H1 (cell line): ENCODE measurements around the gene CSF3. TPM values are rescaled to one million over a fixed set of nuclear protein-coding genes. Genes with fewer than 3 reads are reported as not detected.

Source experiments
- CTCF ChIA-PET: fragments of 300-600 bp; sonication (Branson Sonifier 250); formaldehyde crosslinking; loops from one replicate; lab custom pipeline; 2021; ENCODE audit not compliant: partially characterized antibody; lab: Charles Lee
- POLR2A ChIA-PET: fragments of 300-600 bp; sonication (Branson Sonifier 250); formaldehyde crosslinking; loops from one replicate; lab custom pipeline; 2021; ENCODE audit warnings: inconsistent platforms; ENCODE audit not compliant: partially characterized antibody; lab: Charles Lee
- DNase-seq, 2 experiments: peaks; one replicate each; pipeline versions ENCODE4 v3.0.0 to v3.0.0-alpha.2; 2010 to 2022; ENCODE audit warnings: low spot score in 2 of 2, low read depth in 1 of 2, mixed read lengths in 1 of 2
- FAIRE-seq: peaks from 2 replicates; lab custom pipeline; 2011; peaks lifted over from hg19 to GRCh38; lab: Jason Lieb, UNC
- H2AFZ ChIP-seq: 2 replicates; pipeline ENCODE4 v1.8.1; 2012; ENCODE audit warnings: low read length, inconsistent platforms
- H2AK5ac ChIP-seq: 2 replicates; pipeline ENCODE4 v1.6.1; 2013; ENCODE audit warnings: low read depth, low read length
- H2BK120ac ChIP-seq: replicated peaks from 2 replicates; pipeline ENCODE3; 2013; ENCODE audit warnings: low read depth, low read length, inconsistent platforms
- H2BK12ac ChIP-seq: 2 replicates; pipeline ENCODE4 v1.6.1; 2013; ENCODE audit warnings: low read depth, low read length
- H2BK15ac ChIP-seq: 2 replicates; pipeline ENCODE4 v1.6.1; 2013; ENCODE audit warnings: low read length
- H2BK20ac ChIP-seq: 2 replicates; pipeline ENCODE4 v1.6.1; 2013; ENCODE audit warnings: low read length
- H2BK5ac ChIP-seq: 2 replicates; pipeline ENCODE4 v1.6.1; 2013; ENCODE audit warnings: low read depth, low read length
- H3K14ac ChIP-seq: 2 replicates; pipeline ENCODE4 v1.6.1; 2013; ENCODE audit warnings: inconsistent platforms; ENCODE audit not compliant: insufficient read length
- H3K18ac ChIP-seq: 2 replicates; pipeline ENCODE4 v1.6.1; 2013; ENCODE audit warnings: low read length; ENCODE audit errors: extremely low read depth
- H3K23ac ChIP-seq: 2 replicates; pipeline ENCODE4 v1.6.1; 2013; ENCODE audit warnings: inconsistent platforms; ENCODE audit not compliant: insufficient read length
- H3K23me2 ChIP-seq: 2 replicates; pipeline ENCODE4 v1.6.1; 2013; ENCODE audit warnings: low read depth, low read length
- H3K27ac ChIP-seq: 2 replicates; pipeline ENCODE4 v1.6.1; 2011; ENCODE audit warnings: low read depth, low read length, inconsistent platforms
- H3K27me3 ChIP-seq, 4 experiments: replicated peaks in 1 of 4; 1 replicate in 1 of 4; 2 replicates in 3 of 4; pipeline versions ENCODE4 v1.6.1 to v1.8.1; 2011 to 2013; ENCODE audit warnings: low read length in 3 of 4, mild to moderate bottlenecking in 3 of 4, inconsistent platforms in 2 of 4, mixed read lengths in 2 of 4, moderate library complexity in 1 of 4; ENCODE audit not compliant: control insufficient read depth in 3 of 4, insufficient read depth in 3 of 4; ENCODE audit errors: extremely low read depth in 1 of 4
- H3K36me3 ChIP-seq, 4 experiments: 2 replicates each; pipeline versions ENCODE4 v1.6.1 to v1.8.1; 2011 to 2013; ENCODE audit warnings: mild to moderate bottlenecking in 4 of 4, low read length in 3 of 4, moderate library complexity in 2 of 4, control low read depth in 1 of 4, inconsistent platforms in 1 of 4; ENCODE audit not compliant: insufficient read depth in 4 of 4, control insufficient read depth in 2 of 4
- H3K4ac ChIP-seq: replicated peaks from 2 replicates; pipeline ENCODE3; 2013; ENCODE audit warnings: low read length, low read depth, mixed read lengths, inconsistent platforms; ENCODE audit not compliant: insufficient read length
- H3K4me1 ChIP-seq, 4 experiments: replicated peaks in 1 of 4; 1 replicate in 1 of 4; 2 replicates in 3 of 4; pipeline versions ENCODE4 v1.6.1 to v1.8.1; 2011 to 2013; ENCODE audit warnings: low read length in 3 of 4, inconsistent platforms in 2 of 4, mixed read lengths in 1 of 4; ENCODE audit not compliant: insufficient read depth in 4 of 4, control insufficient read depth in 3 of 4
- H3K4me2 ChIP-seq, 2 experiments: 2 replicates each; pipeline versions ENCODE4 v1.6.1 to v1.8.1; 2011 to 2013; ENCODE audit warnings: low read depth in 2 of 2, low read length in 2 of 2, control low read depth in 1 of 2, inconsistent platforms in 1 of 2, mild to moderate bottlenecking in 1 of 2; ENCODE audit not compliant: insufficient read depth in 1 of 2
- H3K4me3 ChIP-seq, 4 experiments: fragments of 200-600, 300-600 bp in 1 of 4; sonication (generic), shearing (Covaris generic), sonication (Bioruptor Twin) in 1 of 4; 2 replicates each; pipeline versions ENCODE4 v1.5.1 to v1.8.1; 2011 to 2016; ENCODE audit warnings: low read length in 4 of 4, low read depth in 3 of 4, control low read depth in 2 of 4, inconsistent platforms in 2 of 4, mild to moderate bottlenecking in 2 of 4, mixed read lengths in 1 of 4, moderate library complexity in 1 of 4; ENCODE audit not compliant: insufficient read depth in 2 of 4; ENCODE audit errors: extremely low read depth in 1 of 4
- H3K56ac ChIP-seq: replicated peaks from 2 replicates; pipeline ENCODE3; 2013; ENCODE audit warnings: low read depth, mild to moderate bottlenecking, mixed read lengths, low read length, inconsistent platforms; ENCODE audit not compliant: insufficient read length
- H3K79me1 ChIP-seq: 2 replicates; pipeline ENCODE4 v1.6.1; 2013; ENCODE audit warnings: low read depth, low read length, control low read depth
- H3K79me2 ChIP-seq, 2 experiments: 2 replicates each; pipeline versions ENCODE4 v1.6.1 to v1.8.1; 2012 to 2013; ENCODE audit warnings: low read length in 2 of 2, mild to moderate bottlenecking in 2 of 2, inconsistent platforms in 1 of 2; ENCODE audit not compliant: insufficient read depth in 2 of 2, control insufficient read depth in 1 of 2
- H3K9ac ChIP-seq, 4 experiments: replicated peaks in 1 of 4; 1 replicate in 1 of 4; 2 replicates in 3 of 4; pipeline versions ENCODE4 v1.6.1 to v1.8.1; 2011 to 2013; ENCODE audit warnings: low read depth in 3 of 4, low read length in 3 of 4, control low read depth in 2 of 4, mild to moderate bottlenecking in 2 of 4, moderate library complexity in 2 of 4, inconsistent platforms in 1 of 4; ENCODE audit errors: extremely low read depth in 1 of 4
- H3K9me3 ChIP-seq, 2 experiments: 2 replicates each; pipeline versions ENCODE4 v1.6.1 to v1.8.1; 2012 to 2013; ENCODE audit warnings: mild to moderate bottlenecking in 2 of 2, moderate library complexity in 2 of 2, control low read depth in 1 of 2, inconsistent platforms in 1 of 2, low read depth in 1 of 2, low read length in 1 of 2, mixed read lengths in 1 of 2; ENCODE audit not compliant: insufficient read depth in 2 of 2
- H4K20me1 ChIP-seq, 2 experiments: replicated peaks in 1 of 2; 2 replicates each; pipeline versions ENCODE3 to v1.8.1; 2011 to 2013; ENCODE audit warnings: inconsistent platforms in 2 of 2, low read length in 2 of 2, mild to moderate bottlenecking in 1 of 2; ENCODE audit not compliant: insufficient read depth in 2 of 2, control insufficient read depth in 1 of 2
- H4K5ac ChIP-seq: 2 replicates; pipeline ENCODE4 v1.6.1; 2013; ENCODE audit warnings: low read length, low read depth, mixed read lengths, inconsistent platforms; ENCODE audit not compliant: insufficient read length
- H4K8ac ChIP-seq: 2 replicates; pipeline ENCODE4 v1.8.0; 2013; ENCODE audit warnings: mild to moderate bottlenecking, moderate library complexity, low read length, inconsistent platforms; ENCODE audit not compliant: insufficient read depth; ENCODE audit errors: extremely low read depth
- H4K91ac ChIP-seq: replicated peaks from 2 replicates; pipeline ENCODE3; 2013; ENCODE audit warnings: low read length, mixed read lengths, inconsistent platforms; ENCODE audit not compliant: insufficient read length
- BCL11A ChIP-seq, 2 experiments: IDR thresholded peaks; one replicate each; pipeline ENCODE4 v1.6.1; 2011; ENCODE audit warnings: low read depth in 2 of 2, low read length in 2 of 2, mild to moderate bottlenecking in 2 of 2
- EGR1 ChIP-seq: IDR thresholded peaks from 2 replicates; pipeline ENCODE4 v1.6.1; 2011; ENCODE audit warnings: low read depth, low read length, borderline replicate concordance
- MAFK ChIP-seq: IDR thresholded peaks from 2 replicates; pipeline ENCODE4 v1.6.1; 2012; ENCODE audit warnings: low read depth, mild to moderate bottlenecking, improper control_type of control experiment, low read length
- NANOG ChIP-seq: IDR thresholded peaks from 2 replicates; pipeline ENCODE4 v1.6.1; 2011; ENCODE audit warnings: low read length, low read depth, mild to moderate bottlenecking, inconsistent platforms; ENCODE audit not compliant: insufficient read depth, poor library complexity, severe bottlenecking
- NRF1 ChIP-seq: IDR thresholded peaks from 2 replicates; pipeline ENCODE4 v1.6.1; 2011; ENCODE audit warnings: mild to moderate bottlenecking, low read depth, low read length, improper control_type of control experiment
- RFX5 ChIP-seq: IDR thresholded peaks from 2 replicates; pipeline ENCODE4 v1.6.1; 2011; ENCODE audit warnings: low read depth, low read length, improper control_type of control experiment, borderline replicate concordance
- RNF2 ChIP-seq: fragments of 200-900, 300-1000 bp; sonication (generic); IDR thresholded peaks from 2 replicates; pipeline ENCODE4 v1.7.1; 2016; ENCODE audit warnings: borderline replicate concordance, low read depth, mild to moderate bottlenecking, antibody characterized with exemption, low read length; ENCODE audit not compliant: poor library complexity, severe bottlenecking; ENCODE audit errors: missing control alignments
- SP1 ChIP-seq: IDR thresholded peaks from 2 replicates; pipeline ENCODE4 v1.6.1; 2011; ENCODE audit warnings: low read depth, low read length
- SP4 ChIP-seq: IDR thresholded peaks from 2 replicates; pipeline ENCODE4 v1.6.1; 2012; ENCODE audit warnings: low read length, inconsistent platforms
- SRF ChIP-seq: IDR thresholded peaks from 2 replicates; pipeline ENCODE4 v1.6.1; 2011; ENCODE audit warnings: mild to moderate bottlenecking, low read depth, low read length, moderate library complexity
- SUZ12 ChIP-seq: fragments of 200-600 bp; sonication (generic); IDR thresholded peaks from 2 replicates; pipeline ENCODE4 v1.6.1; 2012; ENCODE audit warnings: mild to moderate bottlenecking, inconsistent platforms, low read length, moderate library complexity, mixed read lengths
- TEAD4 ChIP-seq: IDR thresholded peaks from 2 replicates; pipeline ENCODE4 v1.6.1; 2012; ENCODE audit warnings: low read depth, low read length, inconsistent platforms, mixed read lengths
- ZNF274 ChIP-seq: IDR thresholded peaks from 2 replicates; pipeline ENCODE4 v1.7.0; 2012; ENCODE audit warnings: low read length, borderline replicate concordance; ENCODE audit errors: extremely low read depth
- WGBS, 2 experiments: shearing (Covaris generic) in 1 of 2; methylation state at CpG; one replicate each; pipeline versions ENCODE4 v1.1.6 to v1.1.7; 2013 to 2015; ENCODE audit warnings: low lambda C conversion rate in 2 of 2, mixed read lengths in 2 of 2, inconsistent platforms in 1 of 2, low coverage in 1 of 2, missing lambda C conversion rate in 1 of 2; ENCODE audit not compliant: insufficient replicate concordance in 2 of 2, insufficient coverage in 1 of 2, insufficient read length in 1 of 2; ENCODE audit errors: extremely low coverage in 1 of 2, missing lambda C conversion rate in 1 of 2; 5-methylcytosine and 5-hydroxymethylcytosine counted together
- polyA plus RNA-seq, 7 experiments: library from polyadenylated mRNA; depleted of rRNA in 3 of 7; stranded (reverse) in 5 of 7; unstranded in 2 of 7; fragments of >200 nt in 5 of 7; fragments of 200-250 nt in 2 of 7; gene quantifications; 1 replicate in 5 of 7; 2 replicates in 1 of 7; 4 replicates in 1 of 7; pipeline versions ENCODE4 v1.2.1 to v1.2.3, GENCODE V29; 2011 to 2013; ENCODE audit warnings: missing spikeins in 2 of 7, mixed read lengths in 2 of 7
- total RNA-seq: library from RNA; stranded (reverse); fragmentation: NEBNext Ultra II Directional; extraction: Animal tissue kit (Norgen Biotek cat#: 25700); gene quantifications from 2 replicates; pipeline ENCODE4 v1.2.1, GENCODE V29; 2021

CSF3 gene
- total and polyA plus RNA-seq, 2 of the 8 experiments (the other 6 are each of a cell fraction or from before 2014, with no cell fraction given), result 0.03 TPM; not detected in 1

GRCh38 chr17:40022497-40022896, 7.3 kb downstream of the CSF3 start:
- Histone ChIP-seq H3K4me3 (no peak overlapping the region), H4K91ac (no peak overlapping the region), H3K18ac (no peak overlapping the region), H2BK5ac (no peak overlapping the region; the same call in 1 of the 2 replicates), H2AFZ (no peak overlapping the region), H3K27ac (no peak overlapping the region), H4K8ac (no peak overlapping the region; the same call in 1 of the 2 replicates), H3K4me2 (no peak overlapping the region), H3K79me2 (no peaks in the 10 kb centered on the region), H3K9ac (no peak overlapping the region), H2BK120ac (no peak overlapping the region), H3K14ac (no peak overlapping the region), H3K27me3 (no peaks in the 10 kb centered on the region), H3K9me3 (no peaks in the 10 kb centered on the region), H4K20me1 (peaks cover 0 to 2% of the 10 kb centered on the region in 2 experiments), H2BK15ac (no peak overlapping the region), H2BK12ac (no peak overlapping the region), H2BK20ac (no peak overlapping the region), H3K4me1 (peaks cover 0 to 22% (median 16%) of the 10 kb centered on the region in 4 experiments; a peak in 6 of 7 replicates), H3K23ac (no peak overlapping the region), H4K5ac (no peak overlapping the region), H3K36me3 (peaks cover 12 to 29% (median 25%) of the 10 kb centered on the region in 4 experiments), H3K23me2 (no peaks in the 10 kb centered on the region; the same call in 1 of the 2 replicates), H2AK5ac (no peak overlapping the region), H3K79me1 (0 out of 2 replicates have a peak, but pooled peaks cover 2% of the 10 kb centered on the region), H3K56ac (no peak overlapping the region), H3K4ac (no peak overlapping the region)
- WGBS, 2 experiments, result 95% methylated on average over 9 of the region's 9 CpGs; no CpG with 5 or more reads in 1 of the 2 experiments
- POLR2A ChIA-PET, result interaction anchor here (0.6 to 1.9 kb wide), 5 partner anchors 10 to 1852 kb away, joined by 3 to 6 read pairs (median 3); no protein-coding TSS in a partner anchor
- no peak for TF ChIP-seq NANOG
- TF ChIP-seq RFX5, result no peak
- TF ChIP-seq SRF, result no peak
- TF ChIP-seq MAFK, result no peak
- TF ChIP-seq RNF2, result no peak
- TF ChIP-seq SP4, result no peak
- TF ChIP-seq TEAD4, result no peak
- TF ChIP-seq EGR1, result no peak
- TF ChIP-seq ZNF274, result no peak
- TF ChIP-seq SP1, result no peak
- TF ChIP-seq SUZ12, result no peak
- TF ChIP-seq NRF1, result no peak
- no peak for TF ChIP-seq BCL11A (IDR thresholded peaks at IDR 0.05; ENCODE audit: low read depth in 2 of 2, low read length in 2 of 2)
- CTCF ChIA-PET, result interaction anchor here (1.0 to 29.7 kb wide), 9 partner anchors 9 to 170 kb away, joined by 3 to 876 read pairs (median 5); partner anchors contain the start of genes CSF3, MED24 and THRA
- DNase-seq (no peak), FAIRE-seq (no peak)
